Dedifferentiated amniotic fluid mesenchymal stem cell (primary cell): ENCODE measurements around the gene NSUN7.

Experiments
- DNase-seq: peaks from one replicate; pipeline ENCODE4 v3.0.0-alpha.2; 2016; ENCODE audit errors: extremely low spot score

Gene NSUN7

DNA sequence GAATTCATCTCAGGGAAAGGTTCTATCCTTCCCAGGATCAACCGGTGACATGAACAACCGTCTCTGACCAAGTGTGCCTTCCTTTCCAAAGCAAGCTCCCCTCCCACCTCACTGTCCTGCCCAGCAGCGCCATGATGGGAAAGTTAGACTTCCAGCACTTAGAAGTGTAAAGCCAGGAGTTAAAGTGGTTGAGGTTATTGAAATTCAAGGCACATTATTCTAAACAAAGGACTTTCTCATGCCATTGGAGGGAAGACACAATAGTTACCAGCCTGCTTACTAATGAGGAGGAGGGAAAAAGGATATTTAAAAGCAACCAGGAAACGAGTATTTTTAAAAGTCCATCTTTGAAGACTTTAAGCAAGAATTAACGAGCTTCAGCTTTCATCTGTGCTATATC is 96.8 kb downstream of the NSUN7 start:
- no peak for DNase-seq

DNA sequence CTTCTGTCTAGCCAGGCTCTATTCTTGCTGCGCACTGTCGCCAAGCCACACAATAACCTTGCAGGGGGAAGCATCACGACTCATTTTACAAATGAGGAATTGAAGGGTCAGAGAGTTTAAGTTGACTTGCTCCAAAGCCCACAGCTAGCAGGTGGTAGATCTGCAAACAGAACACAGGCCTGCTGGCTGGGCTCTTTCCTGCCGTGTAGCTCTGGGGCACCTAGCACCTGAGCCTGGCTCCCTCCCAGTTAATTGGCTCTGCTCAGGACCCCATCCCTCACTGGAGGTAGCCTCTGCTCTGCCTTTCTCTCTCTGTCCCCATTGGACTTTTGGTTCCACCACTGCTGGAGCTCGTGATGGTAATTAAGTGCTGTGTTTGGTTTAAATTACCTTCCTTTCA is 98.5 kb downstream of the NSUN7 start:
- DNase-seq: no peak

DNA sequence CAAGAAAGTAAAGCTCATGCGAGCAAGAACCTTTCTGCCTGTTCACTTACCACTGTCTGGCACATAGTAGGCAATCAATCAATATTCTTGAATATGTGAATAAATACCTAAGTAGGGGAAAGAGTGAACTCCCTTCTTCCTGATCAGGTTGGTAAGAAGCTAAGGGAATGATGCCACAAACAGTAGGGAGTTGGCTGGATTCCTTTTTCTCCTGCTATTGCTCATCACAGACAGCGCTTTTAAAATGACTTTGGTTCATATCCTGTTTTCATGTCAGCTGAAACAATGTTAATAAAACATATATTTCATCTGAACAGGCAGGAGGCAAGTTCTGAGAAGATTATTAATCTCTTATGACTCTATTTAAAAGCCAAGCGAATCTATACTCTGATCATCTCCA is 99.2 kb downstream of the NSUN7 start:
- no peak for DNase-seq

DNA sequence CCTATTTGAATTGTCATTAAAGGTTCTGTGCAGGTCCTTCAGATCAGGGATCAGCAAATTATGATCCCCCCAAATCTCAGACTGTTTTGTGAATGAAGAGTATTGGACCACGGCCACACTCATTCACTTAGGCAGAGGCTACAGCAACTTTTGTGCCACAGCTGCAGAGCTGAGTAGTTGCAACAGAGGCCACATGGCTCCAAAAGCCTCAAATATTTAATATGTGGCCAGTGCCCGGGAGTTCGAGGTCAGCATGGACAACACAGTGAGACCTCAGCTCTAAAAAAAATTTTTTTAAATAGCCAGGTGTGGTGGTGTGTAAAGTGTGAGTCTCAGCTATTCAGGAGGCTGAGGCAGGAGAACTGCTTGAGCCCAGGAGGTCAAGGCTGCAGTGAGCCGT is 100.7 kb downstream of the NSUN7 start:
- no peak for DNase-seq

DNA sequence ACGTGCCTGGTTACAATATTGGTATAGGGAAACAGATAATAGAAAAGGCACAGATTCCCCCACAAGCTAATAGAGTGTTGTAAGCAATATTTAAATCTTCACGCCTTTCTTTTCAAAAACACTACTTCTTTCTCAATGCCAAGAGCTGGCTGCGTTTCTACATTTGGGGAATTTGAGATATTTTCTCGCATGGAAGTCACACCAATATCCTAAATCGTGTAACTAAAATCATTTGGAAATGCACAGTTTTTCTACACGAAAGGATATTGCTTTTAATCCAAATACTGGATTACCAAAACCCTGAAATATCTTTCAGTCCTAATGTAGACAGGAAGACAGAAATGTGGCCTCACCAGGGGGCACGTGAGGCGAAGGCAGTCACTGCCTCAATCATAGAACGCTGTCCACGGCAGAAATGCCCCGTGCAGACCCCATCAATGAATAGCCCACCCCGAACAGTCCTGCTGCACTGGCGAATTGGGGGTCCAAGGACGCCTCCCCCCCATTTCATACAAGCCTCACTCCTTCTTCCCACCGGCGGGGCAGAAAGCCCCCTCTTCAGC is 106.6 kb downstream of the NSUN7 start:
- DNase-seq: no peak

DNA sequence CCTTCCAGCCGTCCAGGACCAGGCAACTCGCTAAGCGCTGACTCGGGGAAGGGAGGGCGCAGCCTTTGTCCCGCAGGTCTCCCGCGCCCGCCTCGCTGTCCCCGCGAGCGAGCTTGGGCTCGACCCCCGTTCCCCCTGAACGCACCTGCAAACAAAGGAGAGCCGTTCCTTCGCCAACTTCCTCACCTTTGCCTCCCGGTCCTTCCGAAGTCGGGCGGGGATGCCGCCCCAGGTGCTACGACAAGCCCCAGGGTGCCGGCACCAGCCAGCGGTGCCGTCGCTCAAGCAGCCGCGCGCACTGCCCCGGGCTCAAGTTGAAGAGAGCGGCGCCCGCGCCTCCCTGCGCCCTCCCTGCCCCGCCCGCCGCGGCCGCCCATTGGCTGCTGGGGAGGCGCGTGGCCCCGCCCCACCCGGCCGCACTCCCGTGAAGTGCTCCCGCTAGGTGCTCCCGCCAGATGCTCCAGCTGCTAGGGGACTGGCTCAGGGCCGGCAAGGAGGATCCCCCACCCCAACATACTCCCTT is 107.1 kb downstream of the NSUN7 start:
- DNase-seq: no peak

DNA sequence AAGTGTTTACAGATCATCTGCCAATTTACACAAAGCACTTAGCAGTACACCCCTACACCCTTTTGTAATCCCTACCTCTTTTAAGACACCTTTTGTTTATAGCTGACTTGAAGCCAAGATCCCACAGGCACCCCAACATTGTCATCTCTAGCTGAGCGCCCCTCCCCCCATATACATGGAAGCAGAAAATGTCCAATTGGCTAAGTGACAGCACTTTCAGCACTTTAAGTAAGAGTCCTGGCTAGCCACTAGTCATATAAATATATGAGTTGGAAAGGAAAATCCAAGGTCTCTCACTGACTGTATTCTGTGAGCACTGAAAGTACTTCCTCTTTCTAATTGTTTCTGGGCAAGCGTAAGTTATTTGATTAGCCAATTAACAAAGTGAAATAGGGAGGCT is 108.2 kb downstream of the NSUN7 start:
- DNase-seq: no peak

DNA sequence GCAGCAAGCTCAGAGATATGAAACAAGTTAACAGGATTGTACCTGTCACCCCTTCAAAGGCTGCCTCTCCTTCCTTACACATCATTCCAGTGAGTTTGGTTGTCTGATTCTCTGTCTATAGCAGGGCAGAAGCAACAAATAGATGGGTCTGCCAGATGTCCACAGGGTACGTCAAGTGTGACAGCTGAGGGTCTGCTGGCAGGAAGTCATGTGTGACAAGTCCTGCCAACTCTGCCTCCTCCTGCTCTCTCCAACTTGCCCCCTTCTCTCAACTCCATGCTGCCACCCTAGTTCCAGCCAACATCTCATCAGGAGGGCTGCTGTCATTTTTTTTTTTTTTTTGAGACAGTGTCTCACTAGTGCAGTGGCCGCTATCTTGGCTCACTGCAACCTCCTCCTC is 109.2 kb downstream of the NSUN7 start:
- DNase-seq: no peak
